Esophagus muscularis mucosa (tissue), 4 donors: ENCODE measurements around the gene YPEL5. TPM values are rescaled to one million over a fixed set of nuclear protein-coding genes. Genes with fewer than 3 reads are reported as not detected.
A peak's percentile ranks its signal among the peaks of the same experiment; 100 is the strongest.

Experiments
- DNase-seq: peaks from one replicate; pipeline ENCODE4 v3.0.0-alpha.2; 2017; ENCODE audit errors: extremely low spot score
- H3K27ac ChIP-seq, 4 donors: fragments of 200-600 bp; sonication (generic); replicated peaks in 1 of 4; 1 replicate in 3 of 4; 2 replicates in 1 of 4; pipeline ENCODE4 v1.5.1; 2016 to 2019; ENCODE audit warnings: mild to moderate bottlenecking in 1 of 4
- H3K27me3 ChIP-seq, 4 donors: fragments of 200-600 bp; sonication (generic); one replicate each; pipeline versions ENCODE4 v1.5.1 to v1.6.0; 2016 to 2019
- H3K36me3 ChIP-seq, 4 donors: fragments of 200-600 bp; sonication (generic); one replicate each; pipeline ENCODE4 v1.5.1; 2016 to 2019
- H3K4me1 ChIP-seq, 4 donors: fragments of 200-600 bp; sonication (generic); one replicate each; pipeline ENCODE4 v1.5.1; 2016 to 2019
- H3K4me3 ChIP-seq, 4 donors: fragments of 200-600 bp; sonication (generic); 1 replicate in 2 of 4; 2 replicates in 2 of 4; pipeline ENCODE4 v1.5.1; 2016 to 2019; ENCODE audit warnings: mild to moderate bottlenecking in 4 of 4, moderate library complexity in 1 of 4
- H3K9me3 ChIP-seq, 4 donors: fragments of 200-600 bp; sonication (generic); 1 replicate in 3 of 4; 2 replicates in 1 of 4; pipeline ENCODE4 v1.5.1; 2016 to 2019
- EP300 ChIP-seq: sonication (generic); formaldehyde crosslinking; IDR thresholded peaks from one replicate; pipeline ENCODE4 v1.6.1; 2017; ENCODE audit warnings: antibody characterized with exemption
- POLR2A ChIP-seq: fragments of 450-650 bp; IDR thresholded peaks from one replicate; pipeline ENCODE4 v1.6.1; 2017; ENCODE audit warnings: antibody characterized with exemption, moderate library complexity, mild to moderate bottlenecking, low read depth
- POLR2AphosphoS5 ChIP-seq, 2 donors: sonication (generic); formaldehyde crosslinking; IDR thresholded peaks; one replicate each; pipeline ENCODE4 v1.6.1; 2017; ENCODE audit warnings: antibody characterized with exemption in 2 of 2
- WGBS: methylation state at CpG from one replicate; pipeline ENCODE4 v1.1.5; 2018; 5-methylcytosine and 5-hydroxymethylcytosine counted together
- intact Hi-C: fragments of 100-400 bp; cut with DNase I; formaldehyde crosslinking; loops from one replicate; pipeline ENCODE4 v1.15.1; 2023
- total RNA-seq, 4 donors: library from RNA; depleted of rRNA; stranded (reverse); fragments of >200 nt; gene quantifications; one replicate each; pipeline versions ENCODE4 v1.1.0 to v1.2.1, GENCODE V29; 2016
- TF ChIP-seq, protein P1 (sequence below), 3 experiments: fragments of 200-600 bp in 2 of 3; fragments of 450-650 bp in 1 of 3; sonication (generic) in 2 of 3; IDR thresholded peaks; one replicate each; pipeline ENCODE4 v1.5.1; 2017 to 2019; ENCODE audit warnings: antibody characterized with exemption in 3 of 3, mild to moderate bottlenecking in 2 of 3, moderate library complexity in 1 of 3

Gene YPEL5
- total RNA-seq, 4 donors from 2014 or later: 96.0 to 148 (median 109) TPM

- Histone ChIP-seq H3K4me1 (peaks cover 39 to 73% (median 68%) of the 10 kb centered on the region in 4 donors), H3K4me3 (no peak overlapping the region), H3K9me3 (no peaks in the 10 kb centered on the region), H3K27me3 (no peaks in the 10 kb centered on the region), H3K36me3 (peaks cover 0 to 33% (median 5%) of the 10 kb centered on the region in 4 donors), H3K27ac (peak overlapping the region in 2 of 4 donors; percentile 28 to 100)
- intact Hi-C loops: no loop called here
- DNase-seq: no peak
- no peak for TF ChIP-seq EP300
- TF ChIP-seq, protein P1, sequence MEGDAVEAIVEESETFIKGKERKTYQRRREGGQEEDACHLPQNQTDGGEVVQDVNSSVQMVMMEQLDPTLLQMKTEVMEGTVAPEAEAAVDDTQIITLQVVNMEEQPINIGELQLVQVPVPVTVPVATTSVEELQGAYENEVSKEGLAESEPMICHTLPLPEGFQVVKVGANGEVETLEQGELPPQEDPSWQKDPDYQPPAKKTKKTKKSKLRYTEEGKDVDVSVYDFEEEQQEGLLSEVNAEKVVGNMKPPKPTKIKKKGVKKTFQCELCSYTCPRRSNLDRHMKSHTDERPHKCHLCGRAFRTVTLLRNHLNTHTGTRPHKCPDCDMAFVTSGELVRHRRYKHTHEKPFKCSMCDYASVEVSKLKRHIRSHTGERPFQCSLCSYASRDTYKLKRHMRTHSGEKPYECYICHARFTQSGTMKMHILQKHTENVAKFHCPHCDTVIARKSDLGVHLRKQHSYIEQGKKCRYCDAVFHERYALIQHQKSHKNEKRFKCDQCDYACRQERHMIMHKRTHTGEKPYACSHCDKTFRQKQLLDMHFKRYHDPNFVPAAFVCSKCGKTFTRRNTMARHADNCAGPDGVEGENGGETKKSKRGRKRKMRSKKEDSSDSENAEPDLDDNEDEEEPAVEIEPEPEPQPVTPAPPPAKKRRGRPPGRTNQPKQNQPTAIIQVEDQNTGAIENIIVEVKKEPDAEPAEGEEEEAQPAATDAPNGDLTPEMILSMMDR (IDR thresholded peaks at IDR 0.05): no peak
- no peak for TF ChIP-seq POLR2AphosphoS5 (IDR thresholded peaks at IDR 0.05)
- TF ChIP-seq POLR2A: no peak
- WGBS: 44% methylated on average over 6 of the region's 6 CpGs
Observed at GRCh38 chr2:30149513-30149912, 2.7 kb downstream of the YPEL5 start.

GRCh38 chr2:30149976-30150375 lies 3.2 kb downstream of the YPEL5 start:
- peaks cover 0 to 35% (median 5%) of the 10 kb centered on the region in 4 donors for H3K36me3 ChIP-seq
- peak overlapping the region in 3 of 4 donors; percentile 13 to 100 (median 28) for H3K27ac ChIP-seq
- no peaks in the 10 kb centered on the region for H3K27me3 ChIP-seq
- WGBS: 33% methylated on average over 1 of the region's 1 CpG
- intact Hi-C loops: no loop called here
- peaks cover 41 to 78% (median 72%) of the 10 kb centered on the region in 4 donors for H3K4me1 ChIP-seq
- no peaks in the 10 kb centered on the region for H3K9me3 ChIP-seq
- H3K4me3 ChIP-seq: no peak overlapping the region
- DNase-seq: no peak
- TF ChIP-seq, protein P1 (IDR thresholded peaks at IDR 0.05): no peak
- no peak for TF ChIP-seq POLR2A
- no peak for TF ChIP-seq EP300

DNA sequence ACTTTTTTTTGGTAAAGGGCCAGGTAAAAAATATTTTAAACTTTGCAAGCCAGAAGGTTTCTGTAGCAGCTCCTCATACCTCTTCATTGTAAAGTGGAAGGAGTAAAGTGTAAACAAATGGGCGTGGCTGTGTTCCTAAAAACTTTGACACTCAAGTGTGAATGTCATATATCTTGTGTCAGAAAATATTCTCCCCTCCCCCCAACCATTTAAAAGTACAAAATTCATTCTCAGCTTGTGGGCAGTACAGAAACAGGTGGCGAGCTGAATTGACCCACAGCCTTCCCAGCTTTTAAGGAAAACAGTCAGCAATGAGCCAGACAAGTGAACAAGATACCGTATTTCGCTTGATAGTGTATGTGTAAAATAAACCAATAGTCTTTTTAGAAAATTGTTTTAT lies 4.0 kb downstream of the YPEL5 start:
- WGBS: 58% methylated on average over 4 of the region's 4 CpGs
- Histone ChIP-seq H3K27ac (peak overlapping the region in 2 of 4 donors; percentile 13 to 100), H3K4me3 (no peak overlapping the region), H3K4me1 (peaks cover 42 to 81% (median 77%) of the 10 kb centered on the region in 4 donors), H3K36me3 (peaks cover 0 to 35% (median 5%) of the 10 kb centered on the region in 4 donors), H3K9me3 (no peaks in the 10 kb centered on the region), H3K27me3 (no peaks in the 10 kb centered on the region)
- intact Hi-C loops: no loop called here
- TF ChIP-seq POLR2AphosphoS5 (IDR thresholded peaks at IDR 0.05): no peak
- no peak for TF ChIP-seq EP300
- no peak for TF ChIP-seq POLR2A
- TF ChIP-seq, protein P1 (IDR thresholded peaks at IDR 0.05): no peak
- DNase-seq: no peak

GRCh38 chr2:30152385-30152784 lies 5.6 kb downstream of the YPEL5 start:
- Histone ChIP-seq H3K4me1 (peaks cover 44 to 92% (median 88%) of the 10 kb centered on the region in 4 donors), H3K9me3 (no peaks in the 10 kb centered on the region), H3K27ac (no peak overlapping the region), H3K36me3 (peaks cover 0 to 44% (median 14%) of the 10 kb centered on the region in 4 donors), H3K4me3 (no peak overlapping the region), H3K27me3 (no peaks in the 10 kb centered on the region)
- TF ChIP-seq POLR2AphosphoS5 (IDR thresholded peaks at IDR 0.05) (no peak), EP300 (no peak), POLR2A (no peak)
- TF ChIP-seq, protein P1 (IDR thresholded peaks at IDR 0.05): no peak
- DNase-seq: no peak
- intact Hi-C loops: no loop called here
- 100% methylated on average over 1 of the region's 1 CpG for WGBS

DNA sequence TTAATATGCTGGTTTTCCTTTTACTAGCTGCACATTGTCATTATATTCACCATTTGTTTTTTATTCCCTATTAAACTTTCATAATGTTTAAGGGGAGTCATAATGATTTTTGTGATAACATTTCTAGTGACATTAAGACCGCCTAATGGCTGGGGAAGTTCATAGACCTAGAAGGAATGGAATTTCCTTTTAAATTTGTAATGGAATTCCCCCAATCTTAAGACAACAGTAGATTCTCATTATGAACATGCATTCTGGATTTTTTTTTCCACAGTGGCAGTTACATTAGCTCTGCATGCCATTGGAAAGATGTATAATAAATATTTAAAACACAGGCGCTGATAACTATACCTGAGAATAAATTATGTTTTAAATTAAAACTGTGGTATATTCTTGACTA lies 8.4 kb downstream of the YPEL5 start:
- DNase-seq: no peak
- Histone ChIP-seq H3K27ac (no peak overlapping the region), H3K4me3 (no peak overlapping the region), H3K4me1 (peaks cover 24 to 95% (median 90%) of the 10 kb centered on the region in 4 donors), H3K36me3 (peaks cover 15 to 67% (median 39%) of the 10 kb centered on the region in 4 donors), H3K27me3 (no peaks in the 10 kb centered on the region), H3K9me3 (no peaks in the 10 kb centered on the region)
- intact Hi-C loops: no loop called here
- TF ChIP-seq POLR2AphosphoS5 (IDR thresholded peaks at IDR 0.05) (no peak), POLR2A (no peak), EP300 (no peak)
- TF ChIP-seq, protein P1 (IDR thresholded peaks at IDR 0.05): no peak
- 56% methylated on average over 2 of the region's 2 CpGs for WGBS
